ENCODE results near the gene IVD. TPM values are rescaled to one million over a fixed set of nuclear protein-coding genes. Genes with fewer than 3 reads are reported as not detected.

The IVD gene
- total RNA-seq, 6 experiments from 2014 or later: 48.5 to 69.9 (median 50.4) TPM

DNA sequence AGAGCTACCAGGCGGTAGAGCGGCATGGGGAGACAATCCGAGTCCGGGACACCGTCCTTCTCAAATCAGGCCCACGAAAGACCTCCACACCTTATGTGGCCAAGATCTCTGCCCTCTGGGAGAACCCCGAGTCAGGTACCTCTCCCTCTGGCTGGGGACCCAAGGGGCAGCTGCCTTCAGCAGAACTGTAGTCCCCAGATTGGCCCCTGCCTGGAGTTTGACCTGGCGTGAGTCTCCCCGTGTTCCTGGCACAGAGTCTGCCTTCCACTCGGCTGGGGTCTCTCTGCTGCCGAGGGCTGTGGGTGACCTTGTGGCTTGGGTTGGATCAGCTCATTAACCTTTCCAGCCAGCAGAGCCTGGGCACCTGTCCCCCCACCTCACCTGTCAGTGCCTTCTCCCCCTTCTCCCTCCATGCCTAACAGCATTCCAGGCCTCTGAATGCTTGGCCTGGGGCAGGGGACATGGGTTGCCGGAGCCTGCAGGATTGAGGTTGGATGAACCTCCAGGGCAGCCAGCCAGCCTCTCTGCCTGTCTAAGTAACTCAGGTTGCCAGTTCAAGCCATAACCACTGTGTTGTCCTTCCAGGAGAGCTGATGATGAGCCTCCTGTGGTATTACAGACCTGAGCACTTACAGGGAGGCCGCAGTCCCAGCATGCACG is 58.4 kb downstream of the IVD start:
- Mint-ChIP-seq H3K27me3 (ENCODE audit: insufficient read depth) (no peaks in the 10 kb centered on the region), H3K9me3 (no peaks in the 10 kb centered on the region), H3K4me1 (ENCODE audit: low read depth) (no peaks in the 10 kb centered on the region), H3K36me3 (ENCODE audit: low read depth) (peaks cover 4% of the 10 kb centered on the region; the same call in 1 of the 2 replicates), H3K27ac (no peak overlapping the region), H3K4me3 (no peak overlapping the region)
- TF ChIP-seq, protein P1, sequence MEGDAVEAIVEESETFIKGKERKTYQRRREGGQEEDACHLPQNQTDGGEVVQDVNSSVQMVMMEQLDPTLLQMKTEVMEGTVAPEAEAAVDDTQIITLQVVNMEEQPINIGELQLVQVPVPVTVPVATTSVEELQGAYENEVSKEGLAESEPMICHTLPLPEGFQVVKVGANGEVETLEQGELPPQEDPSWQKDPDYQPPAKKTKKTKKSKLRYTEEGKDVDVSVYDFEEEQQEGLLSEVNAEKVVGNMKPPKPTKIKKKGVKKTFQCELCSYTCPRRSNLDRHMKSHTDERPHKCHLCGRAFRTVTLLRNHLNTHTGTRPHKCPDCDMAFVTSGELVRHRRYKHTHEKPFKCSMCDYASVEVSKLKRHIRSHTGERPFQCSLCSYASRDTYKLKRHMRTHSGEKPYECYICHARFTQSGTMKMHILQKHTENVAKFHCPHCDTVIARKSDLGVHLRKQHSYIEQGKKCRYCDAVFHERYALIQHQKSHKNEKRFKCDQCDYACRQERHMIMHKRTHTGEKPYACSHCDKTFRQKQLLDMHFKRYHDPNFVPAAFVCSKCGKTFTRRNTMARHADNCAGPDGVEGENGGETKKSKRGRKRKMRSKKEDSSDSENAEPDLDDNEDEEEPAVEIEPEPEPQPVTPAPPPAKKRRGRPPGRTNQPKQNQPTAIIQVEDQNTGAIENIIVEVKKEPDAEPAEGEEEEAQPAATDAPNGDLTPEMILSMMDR (IDR thresholded peaks at IDR 0.05): no peak
- DNase-seq: no peak

DNA sequence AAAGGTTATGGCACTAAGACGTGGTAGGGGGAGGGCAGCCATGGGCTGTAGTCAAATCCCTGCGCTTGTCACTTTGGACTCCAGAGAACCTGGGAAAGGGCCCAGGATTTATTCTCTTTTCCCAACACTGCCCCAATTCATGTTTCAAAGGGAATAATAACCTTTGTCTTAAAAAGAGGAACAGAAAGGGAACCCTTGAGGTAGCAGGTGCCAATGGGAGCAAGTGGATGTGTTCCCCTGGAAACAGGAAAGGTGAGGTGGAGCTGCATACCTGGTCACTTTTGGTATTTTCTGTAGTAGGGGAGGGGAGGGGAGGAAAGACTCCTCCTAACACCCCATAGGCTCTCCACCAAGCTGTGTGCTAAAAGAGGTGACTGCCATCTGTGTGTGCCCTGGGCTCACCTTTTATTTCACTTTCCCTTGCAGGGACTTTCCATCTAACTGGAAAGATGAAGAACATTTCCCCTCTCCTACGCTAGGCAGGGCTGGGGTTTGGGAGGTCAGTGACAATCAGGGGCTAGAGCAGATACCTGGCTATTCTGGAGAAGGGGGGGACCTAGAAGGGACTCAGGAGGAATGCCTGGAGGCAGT is 59.1 kb downstream of the IVD start:
- no peaks in the 10 kb centered on the region for H3K9me3 Mint-ChIP-seq
- H3K4me3 Mint-ChIP-seq: no peak overlapping the region
- no peaks in the 10 kb centered on the region for H3K27me3 Mint-ChIP-seq (ENCODE audit: insufficient read depth)
- no peak for DNase-seq
- H3K27ac Mint-ChIP-seq: no peak overlapping the region
- peaks cover 4% of the 10 kb centered on the region; the same call in 1 of the 2 replicates for H3K36me3 Mint-ChIP-seq (ENCODE audit: low read depth)
- TF ChIP-seq, protein P1 (IDR thresholded peaks at IDR 0.05): no peak
- H3K4me1 Mint-ChIP-seq (ENCODE audit: low read depth): peaks cover 4% of the 10 kb centered on the region; the same call in 1 of the 2 replicates

DNA sequence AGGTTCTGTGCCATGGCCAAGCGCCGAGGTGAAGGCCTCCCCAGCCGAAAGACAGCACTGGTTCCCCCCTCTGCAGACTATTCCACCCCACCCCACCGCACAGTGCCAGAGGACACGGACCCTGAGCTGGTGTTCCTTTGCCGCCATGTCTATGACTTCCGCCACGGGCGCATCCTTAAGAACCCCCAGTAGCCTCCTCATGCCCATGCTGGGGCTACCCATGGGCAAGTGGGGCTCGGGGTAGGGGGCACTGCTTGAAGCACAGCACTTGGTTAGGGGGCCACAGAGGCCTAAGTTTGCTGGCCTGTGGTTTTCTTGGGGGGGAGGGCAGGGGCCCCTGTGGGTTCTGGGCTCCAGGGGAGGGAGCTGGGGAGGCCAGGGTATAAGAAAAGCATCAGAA is 60.3 kb downstream of the IVD start:
- H3K27me3 Mint-ChIP-seq (ENCODE audit: insufficient read depth): no peaks in the 10 kb centered on the region
- DNase-seq: no peak
- peaks cover 4% of the 10 kb centered on the region; the same call in 1 of the 2 replicates for H3K36me3 Mint-ChIP-seq (ENCODE audit: low read depth)
- no peak overlapping the region for H3K27ac Mint-ChIP-seq
- H3K4me3 Mint-ChIP-seq: no peak overlapping the region
- H3K9me3 Mint-ChIP-seq: no peaks in the 10 kb centered on the region
- H3K4me1 Mint-ChIP-seq (ENCODE audit: low read depth): peaks cover 11% of the 10 kb centered on the region
- TF ChIP-seq, protein P1 (IDR thresholded peaks at IDR 0.05): no peak

DNA sequence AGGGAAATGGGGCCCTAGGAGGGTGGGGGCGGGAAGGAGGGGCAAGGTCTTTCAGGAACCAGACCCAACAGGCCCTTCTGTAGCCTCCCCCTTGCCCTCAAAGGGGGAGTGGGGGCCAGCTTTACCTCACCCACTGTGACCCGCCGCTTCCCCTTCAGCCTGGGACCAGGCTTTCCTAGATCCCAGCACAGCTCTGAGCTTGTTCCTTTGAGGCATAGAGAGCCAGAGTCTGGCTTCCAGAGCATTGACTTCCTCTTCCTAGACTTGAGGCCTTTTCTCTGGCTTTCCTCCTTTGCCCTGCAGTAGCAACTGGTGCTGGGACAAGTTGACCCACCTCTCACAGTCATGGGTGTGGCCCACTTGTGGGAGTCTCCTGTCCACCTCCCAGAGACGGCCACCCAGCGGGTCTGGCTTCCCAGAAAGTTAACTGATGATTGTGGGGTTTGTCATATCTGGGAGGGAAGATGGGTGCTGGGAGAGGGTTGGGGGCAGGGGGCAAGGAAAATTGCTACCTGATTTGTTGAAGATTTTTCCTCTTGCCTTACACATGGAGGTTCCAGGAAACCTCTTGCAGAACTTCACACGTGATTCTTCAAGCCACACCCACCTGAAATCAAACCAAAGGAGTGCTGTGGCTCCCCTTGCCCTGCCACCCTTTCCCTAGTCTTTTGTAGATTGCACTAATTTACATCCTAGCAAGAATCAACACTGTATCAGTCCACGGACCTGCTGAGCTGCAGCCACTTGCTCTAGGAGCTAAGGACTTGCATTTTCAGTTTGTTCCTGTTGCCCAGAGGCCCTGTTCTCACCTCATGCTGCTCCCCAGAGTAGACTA is 61.0 kb downstream of the IVD start:
- TF ChIP-seq, protein P1 (IDR thresholded peaks at IDR 0.05): no peak
- Mint-ChIP-seq H3K4me1 (ENCODE audit: low read depth) (peaks cover 14% of the 10 kb centered on the region), H3K4me3 (no peak overlapping the region), H3K27ac (no peak overlapping the region; the same call in 1 of the 2 replicates), H3K27me3 (ENCODE audit: insufficient read depth) (0 out of 2 replicates have a peak, but pooled peaks cover 2% of the 10 kb centered on the region), H3K36me3 (ENCODE audit: low read depth) (peaks cover 4% of the 10 kb centered on the region; the same call in 1 of the 2 replicates), H3K9me3 (no peaks in the 10 kb centered on the region)
- no peak for DNase-seq

DNA sequence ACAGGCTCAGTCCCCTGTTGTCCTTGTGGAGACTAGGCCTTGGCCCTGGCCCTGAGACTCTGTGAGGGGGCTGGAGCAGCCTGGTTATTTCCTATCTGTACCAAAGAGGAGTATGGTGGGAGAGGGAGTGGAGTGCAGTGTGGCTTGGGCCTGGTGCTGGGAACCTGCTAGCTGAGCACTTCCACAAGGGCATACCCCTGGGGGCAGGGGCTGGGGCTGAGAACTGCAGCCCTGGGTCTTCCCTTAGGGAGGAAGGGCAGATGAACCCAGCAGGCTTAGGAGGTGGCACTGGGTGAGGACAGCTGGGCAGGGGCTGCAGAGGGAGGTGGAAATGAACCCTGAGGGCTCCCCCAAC is 61.6 kb downstream of the IVD start:
- Mint-ChIP-seq H3K4me1 (ENCODE audit: low read depth) (peaks cover 20% of the 10 kb centered on the region), H3K36me3 (ENCODE audit: low read depth) (peaks cover 4% of the 10 kb centered on the region; the same call in 1 of the 2 replicates), H3K9me3 (no peaks in the 10 kb centered on the region), H3K4me3 (no peak overlapping the region), H3K27ac (no peak overlapping the region), H3K27me3 (ENCODE audit: insufficient read depth) (0 out of 2 replicates have a peak, but pooled peaks cover 3% of the 10 kb centered on the region)
- TF ChIP-seq, protein P1 (IDR thresholded peaks at IDR 0.05): no peak
- no peak for DNase-seq

All from HFFc6 (cell line).